Non-pigmented ciliary epithelial cell (primary cell): ENCODE results near the gene ERAS.

Experiments used
- DNase-seq: peaks from one replicate; pipeline ENCODE4 v3.0.0-alpha.2; 2010; ENCODE audit warnings: low read depth

ERAS gene

GRCh38 chrX:48826135-48826875, at the start of gene ERAS:
TSS of gene ERAS (plus strand) at chrX:48826513. CDS start at chrX:48829124, 2,611 bp downstream.
- no peak for DNase-seq

GRCh38 chrX:48776818-48777439, 49.4 kb upstream of the ERAS start:
- no peak for DNase-seq

GRCh38 chrX:48779399-48779798, 46.9 kb upstream of the ERAS start:
- DNase-seq, result no peak

- no peak for DNase-seq
These were observed 44.6 kb upstream of the ERAS start for GRCh38 chrX:48781705-48782104.

- no peak for DNase-seq
These were observed 44.1 kb upstream of the ERAS start for GRCh38 chrX:48782216-48782615.

- no peak for DNase-seq
These were observed 43.5 kb upstream of the ERAS start for GRCh38 chrX:48782795-48783194.

DNA sequence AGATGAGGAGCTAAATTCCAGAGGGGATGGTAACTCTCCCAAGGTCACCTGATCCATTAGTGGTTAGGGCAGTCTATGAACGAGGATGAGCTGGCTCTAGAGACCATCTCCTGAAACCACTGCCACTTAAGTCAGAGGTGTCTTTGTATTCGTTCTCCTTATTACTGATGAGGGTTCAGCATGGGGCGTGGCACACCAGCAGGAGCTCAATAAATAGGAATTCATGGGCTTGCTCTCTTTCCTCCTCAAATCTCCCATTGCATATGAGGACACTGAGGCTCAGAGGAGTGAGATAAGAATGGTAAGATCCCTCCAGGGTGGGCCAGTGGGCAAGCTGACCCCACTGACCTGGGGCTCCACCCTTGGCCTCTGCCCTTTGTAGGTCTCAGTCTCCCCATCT, 41.6 kb upstream of the ERAS start:
- DNase-seq, result no peak

DNA sequence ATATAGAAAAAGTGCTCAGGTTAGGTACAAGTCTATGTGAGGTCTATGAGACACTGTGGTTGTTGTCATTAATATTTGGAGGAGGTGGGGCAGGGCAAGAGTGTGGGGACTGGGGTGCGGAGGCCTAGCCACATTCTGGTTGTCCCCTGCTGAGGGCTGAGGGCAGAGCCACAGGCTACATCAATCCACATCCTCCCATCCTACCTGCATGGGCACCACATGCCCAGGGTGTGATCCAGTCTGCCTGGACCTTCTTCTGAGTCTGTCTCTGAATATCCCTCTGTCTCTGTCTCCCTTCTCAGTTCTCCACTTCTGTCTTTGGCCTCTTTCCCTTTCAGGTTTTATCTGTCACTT, 41.1 kb upstream of the ERAS start:
- no peak for DNase-seq

- DNase-seq, result no peak
These were observed 40.6 kb upstream of the ERAS start for GRCh38 chrX:48785540-48786214.

DNA sequence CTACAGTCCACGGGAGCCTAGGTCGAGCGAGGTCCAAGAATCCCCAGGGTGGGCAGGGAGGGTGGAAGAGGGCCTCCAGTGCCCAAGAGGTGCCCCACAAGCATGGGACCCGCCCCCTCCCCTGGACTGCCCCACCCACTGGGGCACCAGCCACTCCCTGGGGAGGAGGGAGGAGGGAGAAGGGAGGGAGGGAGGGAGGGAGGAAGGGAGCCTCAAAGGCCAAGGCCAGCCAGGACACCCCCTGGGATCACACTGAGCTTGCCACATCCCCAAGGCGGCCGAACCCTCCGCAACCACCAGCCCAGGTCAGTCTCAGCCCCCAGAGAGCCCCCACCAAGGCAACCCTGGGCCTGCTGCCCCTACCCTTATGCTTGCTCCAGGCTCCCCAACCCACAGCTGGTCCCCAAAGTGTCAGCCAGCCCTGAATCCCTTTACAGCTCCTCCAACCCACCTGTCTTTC, 39.9 kb upstream of the ERAS start, which contains the start of gene GATA1:
Gene GATA1 (plus strand): TSS at position 250 of the 460 bp plus-strand sequence. CDS start 4,520 bp downstream, outside the sequence.
- DNase-seq, result no peak

DNA sequence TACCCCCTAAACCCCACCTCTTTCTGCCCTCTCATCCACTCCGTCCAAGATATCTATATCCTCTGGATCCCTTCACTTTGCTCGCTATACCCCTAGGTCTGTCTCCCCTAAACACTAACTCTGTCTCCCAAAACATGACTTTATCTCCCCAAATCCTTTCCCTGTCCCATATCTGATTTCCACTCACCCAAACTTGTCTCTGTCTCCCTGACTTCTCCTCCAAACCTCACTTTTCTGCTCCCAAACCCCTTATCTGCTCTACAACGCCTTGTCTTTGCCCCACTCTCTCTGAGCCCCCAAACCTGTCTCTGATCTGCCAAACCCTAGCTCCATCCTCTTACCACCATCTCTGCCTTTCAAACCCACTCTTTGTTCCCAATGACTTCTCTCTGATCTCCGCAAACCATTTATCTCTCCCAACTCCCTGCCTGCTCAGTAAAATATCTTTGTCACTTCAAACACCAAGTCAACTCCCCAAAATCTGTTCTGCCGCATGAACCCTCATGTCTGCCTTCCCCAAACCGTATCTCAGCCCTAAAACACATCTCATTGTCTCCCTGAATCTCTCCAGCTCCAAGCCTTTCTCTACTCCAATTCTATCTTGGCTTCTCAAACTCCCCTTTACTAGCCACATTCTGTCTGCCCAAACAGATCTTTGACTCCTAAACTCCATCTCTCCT, 39.3 kb upstream of the ERAS start:
- no peak for DNase-seq

GRCh38 chrX:48787505-48788443, 38.5 kb upstream of the ERAS start:
- DNase-seq, result no peak

- no peak for DNase-seq
These were observed 36.7 kb upstream of the ERAS start for GRCh38 chrX:48789366-48790220.

DNA sequence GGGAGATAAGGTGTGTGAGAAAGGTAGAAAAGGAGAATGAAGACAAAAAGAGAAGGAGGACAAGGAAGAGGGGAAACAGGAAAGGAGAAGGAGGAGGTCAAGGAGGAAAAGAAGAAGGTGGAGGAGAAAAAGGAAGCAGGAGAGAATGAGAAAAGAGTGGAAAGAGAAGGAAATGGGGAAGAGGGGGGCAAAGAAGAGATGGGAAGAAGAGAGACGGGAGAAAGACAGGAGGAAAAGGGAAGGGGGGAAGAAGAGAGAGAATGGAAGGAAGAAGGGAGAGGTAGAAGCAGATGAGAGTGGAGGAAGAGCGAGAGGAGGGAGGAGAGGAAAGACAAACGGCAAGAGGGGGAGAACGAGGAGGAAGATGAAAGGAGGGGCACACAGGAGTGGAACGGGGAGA, 35.8 kb upstream of the ERAS start:
- DNase-seq, result no peak

GRCh38 chrX:48791063-48791820, 35.1 kb upstream of the ERAS start:
- DNase-seq, result no peak

DNA sequence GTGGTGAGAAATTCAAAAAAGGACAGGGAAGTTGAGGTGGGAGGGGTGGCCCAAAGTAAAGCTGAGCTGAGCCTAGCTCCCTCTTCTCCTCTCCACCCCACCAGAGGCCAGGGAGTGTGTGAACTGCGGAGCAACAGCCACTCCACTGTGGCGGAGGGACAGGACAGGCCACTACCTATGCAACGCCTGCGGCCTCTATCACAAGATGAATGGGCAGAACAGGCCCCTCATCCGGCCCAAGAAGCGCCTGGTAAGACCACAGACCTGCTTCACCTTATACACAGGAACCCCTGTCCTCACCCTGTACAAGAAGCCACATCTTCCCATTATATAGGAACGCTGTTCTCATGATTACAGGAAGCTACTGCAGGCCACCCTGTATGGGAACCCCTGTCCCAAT, 34.1 kb upstream of the ERAS start:
- no peak for DNase-seq

DNA sequence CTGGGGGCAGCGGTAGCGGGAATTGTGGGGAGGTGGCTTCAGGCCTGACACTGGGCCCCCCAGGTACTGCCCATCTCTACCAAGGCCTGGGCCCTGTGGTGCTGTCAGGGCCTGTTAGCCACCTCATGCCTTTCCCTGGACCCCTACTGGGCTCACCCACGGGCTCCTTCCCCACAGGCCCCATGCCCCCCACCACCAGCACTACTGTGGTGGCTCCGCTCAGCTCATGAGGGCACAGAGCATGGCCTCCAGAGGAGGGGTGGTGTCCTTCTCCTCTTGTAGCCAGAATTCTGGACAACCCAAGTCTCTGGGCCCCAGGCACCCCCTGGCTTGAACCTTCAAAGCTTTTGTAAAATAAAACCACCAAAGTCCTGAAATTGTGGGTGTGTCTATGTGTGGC, 32.4 kb upstream of the ERAS start:
- DNase-seq, result no peak

GRCh38 chrX:48794340-48794910, 31.9 kb upstream of the ERAS start:
- no peak for DNase-seq

DNA sequence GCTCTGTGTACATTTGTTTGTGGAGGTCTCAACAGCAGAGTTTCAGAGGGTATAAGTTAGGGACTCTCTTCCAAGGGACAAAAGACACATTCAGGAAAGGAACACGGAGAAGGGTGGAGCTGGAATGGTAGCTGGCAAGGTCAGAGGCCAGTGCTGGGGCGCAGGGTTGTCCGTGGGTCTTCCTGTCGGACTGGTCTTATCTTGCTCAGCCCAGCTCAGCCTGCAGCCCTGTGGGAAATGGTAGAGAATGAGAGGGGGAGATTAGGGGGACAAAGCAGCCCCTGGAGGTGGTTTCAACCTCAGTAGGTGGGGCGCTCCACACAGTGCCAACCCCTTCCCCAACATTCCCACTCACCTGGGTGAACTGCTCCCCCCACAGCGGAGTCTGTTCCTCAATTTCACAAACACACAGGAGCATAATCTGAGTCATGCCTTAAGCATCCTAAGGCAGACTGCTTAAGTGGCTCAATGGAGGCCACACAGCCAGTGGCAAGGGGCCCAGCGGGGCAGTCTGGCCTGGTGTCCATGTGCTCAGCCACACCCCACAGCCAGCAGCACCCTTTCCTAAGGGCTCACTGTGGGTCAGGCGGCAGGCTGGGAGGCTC, 31.3 kb upstream of the ERAS start:
- peak; percentile 10 for DNase-seq
